Mucosa of stomach (tissue), 1 donor: Measurements from ENCODE around the gene TMEM175.

Experiments
- H3K27me3 ChIP-seq: one replicate; pipeline ENCODE4 v1.7.0; 2013; ENCODE audit warnings: mild to moderate bottlenecking, low read length; ENCODE audit not compliant: control insufficient read depth, insufficient read depth
- H3K36me3 ChIP-seq: one replicate; pipeline ENCODE4 v1.7.0; 2013; ENCODE audit warnings: low read length; ENCODE audit not compliant: control insufficient read depth, insufficient read depth
- H3K4me1 ChIP-seq: one replicate; pipeline ENCODE4 v1.7.0; 2013; ENCODE audit warnings: mild to moderate bottlenecking, low read length; ENCODE audit not compliant: control insufficient read depth, insufficient read depth
- H3K4me3 ChIP-seq: one replicate; pipeline ENCODE4 v1.7.0; 2013; ENCODE audit warnings: low read length
- H3K9ac ChIP-seq: one replicate; pipeline ENCODE4 v1.7.0; 2013; ENCODE audit warnings: mild to moderate bottlenecking, low read length, moderate library complexity
- H3K9me3 ChIP-seq: one replicate; pipeline ENCODE4 v1.7.0; 2013; ENCODE audit warnings: mild to moderate bottlenecking, low read length, moderate library complexity; ENCODE audit not compliant: control insufficient read depth
- donor health status: Pancreatic carcinoma.

TMEM175 gene

DNA sequence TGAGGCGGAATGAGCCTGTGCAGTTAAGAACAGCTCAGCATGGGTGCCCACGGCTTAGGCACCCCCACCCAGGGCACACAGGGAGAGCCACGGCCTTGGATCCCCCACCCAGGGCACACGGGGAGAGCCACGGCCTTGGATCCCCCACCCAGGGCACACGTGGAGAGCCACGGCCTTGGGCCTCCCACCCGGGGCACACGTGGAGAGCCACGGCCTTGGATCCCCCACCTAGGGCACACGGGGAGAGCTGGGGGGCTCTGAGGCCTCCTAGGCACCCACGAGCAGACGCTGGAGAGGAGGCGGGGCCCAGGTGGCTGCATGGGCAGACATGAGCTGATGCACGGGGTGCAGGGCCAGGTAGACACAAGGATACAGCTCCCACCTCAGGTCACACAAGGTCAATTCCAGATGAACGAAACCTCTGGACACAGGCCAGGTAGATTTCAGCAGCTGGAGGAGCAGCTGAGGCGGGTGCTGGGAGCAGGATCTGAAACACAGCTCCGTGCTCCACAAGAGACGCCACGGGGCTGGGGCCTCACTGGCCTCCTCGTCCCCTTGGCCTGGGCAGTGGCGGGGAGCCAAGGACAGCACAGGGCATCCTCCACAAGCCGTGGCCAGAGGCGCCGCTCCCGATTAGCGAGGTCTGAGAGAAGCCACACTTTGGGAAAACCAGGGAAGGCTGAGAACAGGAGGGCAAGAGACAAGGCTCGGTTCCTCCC is 30.9 kb upstream of the TMEM175 start:
- Histone ChIP-seq H3K27me3 (no peaks in the 10 kb centered on the region), H3K9ac (no peak overlapping the region), H3K9me3 (no peaks in the 10 kb centered on the region), H3K4me3 (no peak overlapping the region), H3K4me1 (no peaks in the 10 kb centered on the region), H3K36me3 (no peaks in the 10 kb centered on the region)

DNA sequence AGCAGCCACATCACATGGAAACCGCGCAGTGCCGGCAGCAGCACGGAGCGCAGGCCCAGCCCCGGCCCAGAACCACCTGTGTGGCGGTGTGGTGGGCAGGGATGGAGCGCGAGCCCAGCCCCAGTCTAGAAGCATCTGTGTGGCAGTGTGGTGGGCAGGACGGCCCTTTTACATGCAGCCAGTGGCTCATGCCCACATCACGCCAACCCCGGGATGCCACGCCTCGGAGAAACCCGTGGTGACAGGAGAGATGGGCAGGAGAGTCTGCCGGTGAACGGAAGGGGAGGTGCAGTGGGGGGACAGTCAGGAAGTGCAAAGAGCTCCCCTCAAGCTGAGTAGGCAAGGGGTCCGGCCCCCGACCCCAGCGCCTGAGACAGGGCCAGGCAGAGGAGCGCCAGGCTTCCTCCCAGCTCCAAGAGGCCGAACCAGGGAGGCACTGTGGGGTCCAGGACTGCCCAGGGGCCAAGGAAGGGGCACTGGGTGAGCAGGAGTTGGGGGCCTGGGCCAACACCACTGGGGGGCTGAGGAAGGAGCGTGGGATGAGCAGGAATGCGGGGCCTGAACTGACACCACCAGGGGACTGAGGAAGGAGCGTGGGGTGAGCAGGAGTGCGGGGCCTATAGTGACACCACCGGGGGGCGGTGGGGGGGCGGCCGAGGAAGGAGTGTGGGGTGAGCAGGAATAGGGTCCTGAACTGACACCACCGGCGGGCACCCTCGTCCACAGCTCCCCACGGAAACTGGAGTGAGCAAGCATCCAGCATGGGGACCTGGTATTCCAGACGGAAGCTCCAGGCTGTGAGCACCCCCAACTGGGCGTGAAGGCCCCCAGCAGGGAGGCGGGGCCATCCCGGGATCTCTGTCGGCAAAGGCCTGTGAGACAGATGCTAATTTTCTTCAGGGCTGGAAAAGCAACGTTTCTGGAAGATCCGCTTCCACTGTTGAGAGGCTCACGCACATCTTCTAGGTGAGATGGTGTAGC is 28.9 kb upstream of the TMEM175 start:
- Histone ChIP-seq H3K4me1 (no peaks in the 10 kb centered on the region), H3K4me3 (no peak overlapping the region), H3K27me3 (no peaks in the 10 kb centered on the region), H3K9ac (no peak overlapping the region), H3K9me3 (no peaks in the 10 kb centered on the region), H3K36me3 (no peaks in the 10 kb centered on the region)

- Histone ChIP-seq H3K4me3 (no peak overlapping the region), H3K4me1 (no peaks in the 10 kb centered on the region), H3K27me3 (no peaks in the 10 kb centered on the region), H3K9me3 (no peaks in the 10 kb centered on the region), H3K9ac (no peak overlapping the region), H3K36me3 (no peaks in the 10 kb centered on the region)
Measured at GRCh38 chr4:905485-906338, 26.5 kb upstream of the TMEM175 start.

DNA sequence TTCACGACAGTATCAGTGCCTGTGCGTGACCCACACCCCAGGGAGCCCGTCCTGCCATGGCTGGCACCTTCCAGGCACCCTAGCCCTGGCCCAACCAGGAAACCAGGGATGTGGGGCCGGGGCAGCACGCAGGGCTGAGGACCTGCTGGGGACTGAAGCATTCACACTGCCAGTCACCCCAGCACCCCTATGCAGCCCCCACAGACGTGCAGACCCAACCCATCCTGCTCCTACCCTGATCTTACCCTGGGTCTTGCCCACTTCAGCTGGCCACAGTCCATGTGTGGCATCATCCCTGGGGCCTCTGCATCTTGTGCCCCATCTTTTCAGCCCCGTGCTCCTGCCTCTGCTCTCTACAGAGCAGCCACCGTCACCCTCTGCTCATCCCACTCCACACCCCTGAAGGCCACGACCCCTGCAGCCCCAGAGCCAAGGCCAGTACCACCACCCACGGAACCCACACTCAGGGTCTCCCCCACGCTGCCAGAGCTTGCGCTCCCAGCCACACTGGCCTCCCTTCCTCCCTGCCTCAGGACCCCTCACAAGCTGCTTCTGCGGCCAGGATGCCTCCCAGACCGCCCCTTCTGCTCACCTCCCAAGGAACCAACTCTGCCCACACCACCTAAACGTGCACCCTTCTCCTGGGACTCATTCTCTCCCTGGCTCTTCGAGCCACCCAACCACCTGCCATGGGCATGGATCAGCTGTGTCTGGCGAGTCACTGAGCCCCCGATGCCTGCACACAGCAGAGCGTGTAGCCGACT is 25.7 kb upstream of the TMEM175 start:
- Histone ChIP-seq H3K36me3 (no peaks in the 10 kb centered on the region), H3K4me1 (no peaks in the 10 kb centered on the region), H3K9me3 (no peaks in the 10 kb centered on the region)

GRCh38 chr4:907103-907400 is 25.2 kb upstream of the TMEM175 start:
- Histone ChIP-seq H3K36me3 (no peaks in the 10 kb centered on the region), H3K4me3 (no peak overlapping the region), H3K9me3 (no peaks in the 10 kb centered on the region), H3K4me1 (no peaks in the 10 kb centered on the region), H3K27me3 (no peaks in the 10 kb centered on the region), H3K9ac (no peak overlapping the region)

More for the DNA sequence above, 25.7 kb upstream of the TMEM175 start:
- Histone ChIP-seq H3K9ac (no peak overlapping the region), H3K4me3 (no peak overlapping the region), H3K27me3 (no peaks in the 10 kb centered on the region)

- Histone ChIP-seq H3K4me1 (peaks cover under 1% of the 10 kb centered on the region), H3K9me3 (no peaks in the 10 kb centered on the region), H3K9ac (no peak overlapping the region), H3K4me3 (no peak overlapping the region), H3K36me3 (no peaks in the 10 kb centered on the region), H3K27me3 (no peaks in the 10 kb centered on the region)
Measured at GRCh38 chr4:907691-908425, 24.4 kb upstream of the TMEM175 start.

- H3K9ac ChIP-seq, result no peak overlapping the region
- H3K9me3 ChIP-seq, result no peaks in the 10 kb centered on the region
- no peaks in the 10 kb centered on the region for H3K36me3 ChIP-seq
- H3K4me1 ChIP-seq, result peaks cover 4% of the 10 kb centered on the region
- no peaks in the 10 kb centered on the region for H3K27me3 ChIP-seq
- H3K4me3 ChIP-seq, result no peak overlapping the region
Measured at GRCh38 chr4:909131-909571, 23.1 kb upstream of the TMEM175 start.

GRCh38 chr4:909821-910220 is 22.4 kb upstream of the TMEM175 start:
- Histone ChIP-seq H3K9ac (no peak overlapping the region), H3K4me3 (no peak overlapping the region), H3K4me1 (peaks cover 4% of the 10 kb centered on the region), H3K36me3 (no peaks in the 10 kb centered on the region), H3K27me3 (no peaks in the 10 kb centered on the region), H3K9me3 (no peaks in the 10 kb centered on the region)

GRCh38 chr4:910366-911091 is 21.7 kb upstream of the TMEM175 start:
- Histone ChIP-seq H3K9me3 (no peaks in the 10 kb centered on the region), H3K9ac (no peak overlapping the region), H3K4me1 (peaks cover 4% of the 10 kb centered on the region), H3K4me3 (no peak overlapping the region), H3K36me3 (no peaks in the 10 kb centered on the region), H3K27me3 (no peaks in the 10 kb centered on the region)

GRCh38 chr4:911221-911751 is 21.0 kb upstream of the TMEM175 start:
- Histone ChIP-seq H3K9ac (no peak overlapping the region), H3K4me1 (peaks cover 4% of the 10 kb centered on the region), H3K27me3 (no peaks in the 10 kb centered on the region), H3K9me3 (no peaks in the 10 kb centered on the region), H3K36me3 (no peaks in the 10 kb centered on the region), H3K4me3 (no peak overlapping the region)
